Measurements from ENCODE around the gene FCN2. TPM values are rescaled to one million over a fixed set of nuclear protein-coding genes. Genes with fewer than 3 reads are reported as not detected.

Gene FCN2
- total RNA-seq, 1 donor: not detected

- no peaks in the 10 kb centered on the region for H3K9me3 ChIP-seq (ENCODE audit: low read depth, low read length)
- H2AFZ ChIP-seq (ENCODE audit: low read length): no peak overlapping the region
- H3K4me1 ChIP-seq (ENCODE audit: insufficient read depth, low read length): no peaks in the 10 kb centered on the region
- no peaks in the 10 kb centered on the region for H3K79me2 ChIP-seq (ENCODE audit: insufficient read depth, low read length)
- peaks cover 32% of the 10 kb centered on the region for H4K20me1 ChIP-seq (ENCODE audit: insufficient read depth, low read length)
- peak; percentile 29 for DNase-seq (ENCODE audit: insufficient read length, low spot score, missing footprints)
- H3K27me3 ChIP-seq (ENCODE audit: insufficient read depth, low read length): no peaks in the 10 kb centered on the region
- H3K36me3 ChIP-seq (ENCODE audit: insufficient read depth, low read length): peaks cover 69% of the 10 kb centered on the region
- TF ChIP-seq CTCF (IDR thresholded peaks at IDR 0.05; ENCODE audit: extremely low read depth, low read depth, low read length): no peak
- no peak overlapping the region for H3K4me2 ChIP-seq (ENCODE audit: insufficient read depth, low read length)
- no peak overlapping the region for H3K27ac ChIP-seq (ENCODE audit: low read depth, low read length)
- H3K4me3 ChIP-seq (ENCODE audit: insufficient read depth, low read length): no peak overlapping the region
Measured at GRCh38 chr9:134843740-134844139, 36.9 kb upstream of the FCN2 start.

GRCh38 chr9:134844821-134845220 is 35.8 kb upstream of the FCN2 start:
- DNase-seq (ENCODE audit: insufficient read length, low spot score, missing footprints): peak; percentile 76
- peaks cover 59% of the 10 kb centered on the region for H3K36me3 ChIP-seq (ENCODE audit: insufficient read depth, low read length)
- no peak overlapping the region for H3K4me2 ChIP-seq (ENCODE audit: insufficient read depth, low read length)
- H4K20me1 ChIP-seq (ENCODE audit: insufficient read depth, low read length): peaks cover 25% of the 10 kb centered on the region
- H3K4me1 ChIP-seq (ENCODE audit: insufficient read depth, low read length): no peaks in the 10 kb centered on the region
- no peak for TF ChIP-seq CTCF (IDR thresholded peaks at IDR 0.05; ENCODE audit: extremely low read depth, low read depth, low read length)
- H3K4me3 ChIP-seq (ENCODE audit: insufficient read depth, low read length): no peak overlapping the region
- H3K27ac ChIP-seq (ENCODE audit: low read depth, low read length): no peak overlapping the region
- H3K9me3 ChIP-seq (ENCODE audit: low read depth, low read length): no peaks in the 10 kb centered on the region
- H2AFZ ChIP-seq (ENCODE audit: low read length): no peak overlapping the region
- H3K27me3 ChIP-seq (ENCODE audit: insufficient read depth, low read length): no peaks in the 10 kb centered on the region
- no peaks in the 10 kb centered on the region for H3K79me2 ChIP-seq (ENCODE audit: insufficient read depth, low read length)

- Histone ChIP-seq H3K27ac (ENCODE audit: low read depth, low read length) (no peak overlapping the region), H3K79me2 (ENCODE audit: insufficient read depth, low read length) (no peaks in the 10 kb centered on the region), H3K27me3 (ENCODE audit: insufficient read depth, low read length) (no peaks in the 10 kb centered on the region), H2AFZ (ENCODE audit: low read length) (no peak overlapping the region), H3K36me3 (ENCODE audit: insufficient read depth, low read length) (peaks cover 47% of the 10 kb centered on the region), H3K9me3 (ENCODE audit: low read depth, low read length) (peaks cover 3% of the 10 kb centered on the region), H3K4me1 (ENCODE audit: insufficient read depth, low read length) (no peaks in the 10 kb centered on the region), H4K20me1 (ENCODE audit: insufficient read depth, low read length) (peaks cover 16% of the 10 kb centered on the region), H3K4me3 (ENCODE audit: insufficient read depth, low read length) (no peak overlapping the region), H3K4me2 (ENCODE audit: insufficient read depth, low read length) (no peak overlapping the region)
- TF ChIP-seq CTCF (IDR thresholded peaks at IDR 0.05; ENCODE audit: extremely low read depth, low read depth, low read length): no peak
- peak; percentile 83 for DNase-seq (ENCODE audit: insufficient read length, low spot score, missing footprints)
Measured at GRCh38 chr9:134846187-134846586, 34.4 kb upstream of the FCN2 start.

- Histone ChIP-seq H3K4me2 (ENCODE audit: insufficient read depth, low read length) (no peak overlapping the region), H2AFZ (ENCODE audit: low read length) (no peak overlapping the region), H3K9me3 (ENCODE audit: low read depth, low read length) (peaks cover 3% of the 10 kb centered on the region), H3K4me1 (ENCODE audit: insufficient read depth, low read length) (no peaks in the 10 kb centered on the region), H3K27ac (ENCODE audit: low read depth, low read length) (no peak overlapping the region), H3K79me2 (ENCODE audit: insufficient read depth, low read length) (no peaks in the 10 kb centered on the region), H3K27me3 (ENCODE audit: insufficient read depth, low read length) (no peaks in the 10 kb centered on the region), H3K4me3 (ENCODE audit: insufficient read depth, low read length) (no peak overlapping the region), H4K20me1 (ENCODE audit: insufficient read depth, low read length) (peaks cover 11% of the 10 kb centered on the region), H3K36me3 (ENCODE audit: insufficient read depth, low read length) (peaks cover 42% of the 10 kb centered on the region)
- no peak for DNase-seq (ENCODE audit: insufficient read length, low spot score, missing footprints)
- TF ChIP-seq CTCF (IDR thresholded peaks at IDR 0.05; ENCODE audit: extremely low read depth, low read depth, low read length): no peak
Measured at GRCh38 chr9:134846699-134847098, 33.9 kb upstream of the FCN2 start.

Measured in osteoblast (primary cell).